GM19455 (cell line): Measurements from ENCODE around the gene CSNK1G2.

ENCODE experiments used
- ATAC-seq: cut with Tn5 transposase; IDR thresholded peaks from one replicate; pipeline ENCODE4 v1.9.1; 2021; ENCODE audit not compliant: unreplicated experiment

The CSNK1G2 gene

DNA sequence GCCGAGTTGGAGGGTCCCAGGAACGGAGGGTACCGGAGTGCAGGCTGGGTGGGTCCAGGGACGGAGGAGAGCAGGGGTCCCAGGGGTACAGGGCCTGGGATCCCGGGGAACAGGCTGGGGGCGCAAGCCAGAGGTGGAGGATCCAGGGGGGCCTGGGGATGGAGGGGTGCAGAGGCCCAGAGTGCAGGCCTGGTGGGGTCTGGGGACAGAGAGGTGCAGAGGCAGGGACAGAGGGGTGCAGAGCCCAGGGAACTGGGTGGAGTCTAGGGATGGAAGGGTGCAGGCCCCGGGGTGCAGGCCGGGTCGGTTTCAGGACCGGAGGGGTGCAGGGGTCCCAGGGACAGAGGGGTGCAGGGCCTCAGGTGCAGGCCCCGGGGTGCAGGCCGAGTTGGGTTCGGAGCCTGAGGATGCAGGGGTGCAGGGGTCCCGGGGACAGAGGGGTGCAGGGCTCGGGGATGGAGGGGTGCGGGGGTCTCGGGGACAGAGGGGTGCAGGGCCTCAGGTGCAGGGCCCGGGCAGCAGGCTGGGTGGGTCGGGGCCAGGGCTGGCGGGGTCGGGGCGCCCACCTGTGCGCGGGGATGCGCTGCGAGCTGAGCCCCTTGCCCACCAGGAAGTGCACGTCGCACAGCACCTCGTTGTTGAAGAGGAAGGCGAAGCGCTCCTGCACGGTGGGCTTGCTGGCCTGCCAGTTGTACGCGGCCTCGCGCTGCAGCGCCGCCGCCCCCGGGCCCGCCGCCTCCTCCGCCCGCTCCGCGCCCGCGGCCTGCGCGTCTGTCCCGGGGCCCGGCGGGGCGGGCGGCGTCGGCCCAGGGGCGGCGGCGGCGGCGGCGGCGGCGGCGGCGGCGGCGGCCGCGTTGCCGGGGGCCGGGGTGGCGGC is 74.0 kb downstream of the CSNK1G2 start:
- ATAC-seq = no peak

GRCh38 chr19:2015608-2015950 is 74.6 kb downstream of the CSNK1G2 start, which contains the start of gene BTBD2:
Gene BTBD2, minus strand, starts transcription at chr19:2015714. Its CDS starts 11 bp downstream, at chr19:2015703.
- no peak for ATAC-seq

DNA sequence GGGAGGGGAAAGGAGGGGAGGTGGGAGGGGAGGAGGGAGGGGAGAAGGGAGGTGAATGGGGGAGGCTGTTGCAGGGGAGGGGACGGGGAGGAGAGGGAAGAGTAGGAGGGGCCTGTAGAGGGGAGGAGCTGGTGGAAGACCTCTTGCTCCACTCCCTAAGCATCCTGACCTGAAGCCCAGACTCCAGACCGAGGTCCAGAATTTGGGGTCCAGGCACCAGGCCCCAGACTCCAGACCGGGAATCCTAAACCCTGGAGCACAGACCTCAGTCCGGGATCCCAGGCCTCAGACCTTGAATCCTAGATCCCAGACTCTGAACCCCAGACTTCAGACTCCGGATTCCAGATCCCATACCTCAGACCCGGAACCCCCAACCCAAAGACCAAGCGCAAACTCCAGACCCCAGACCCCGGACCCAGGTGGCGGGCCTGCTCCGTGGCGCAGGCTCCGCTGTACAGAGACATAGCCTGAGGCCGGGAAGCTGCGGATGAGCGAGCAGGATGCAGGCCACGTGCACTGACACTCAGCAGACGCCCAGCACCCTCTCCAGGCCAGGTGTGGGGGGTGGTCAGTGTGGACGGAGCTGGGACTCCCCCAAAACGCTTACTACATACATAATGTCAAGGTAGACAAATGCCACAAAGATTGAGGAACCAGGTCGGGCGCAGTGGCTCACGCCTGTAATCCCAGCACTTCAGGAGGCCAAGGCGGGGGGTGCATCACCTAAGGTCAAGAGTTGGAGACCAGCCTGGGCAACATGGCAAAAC is 75.3 kb downstream of the CSNK1G2 start:
- ATAC-seq = no peak

- no peak for ATAC-seq
These were observed 77.8 kb downstream of the CSNK1G2 start for GRCh38 chr19:2018752-2019151.

- no peak for ATAC-seq
These were observed 80.6 kb downstream of the CSNK1G2 start for GRCh38 chr19:2021453-2022140.

GRCh38 chr19:2022289-2022688 is 81.3 kb downstream of the CSNK1G2 start:
- no peak for ATAC-seq

DNA sequence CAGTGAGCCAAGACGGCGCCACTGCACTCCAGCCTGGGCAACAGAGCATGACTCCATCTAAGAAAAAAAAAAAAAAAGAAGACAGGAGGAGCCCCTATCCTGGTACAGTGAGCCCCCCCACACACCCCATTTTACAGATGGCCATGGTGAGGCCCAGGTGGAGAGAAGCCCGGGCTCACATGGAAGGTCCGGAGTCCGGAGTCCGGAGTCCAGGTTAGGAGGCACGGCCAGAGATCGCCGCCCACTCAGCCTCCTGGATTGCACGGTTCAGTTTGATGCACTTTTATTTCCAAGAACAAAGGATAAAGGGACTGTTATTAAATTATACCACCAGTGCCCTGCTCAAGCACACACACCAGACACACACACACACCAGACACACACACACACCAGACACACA is 85.8 kb downstream of the CSNK1G2 start:
- ATAC-seq = no peak

DNA sequence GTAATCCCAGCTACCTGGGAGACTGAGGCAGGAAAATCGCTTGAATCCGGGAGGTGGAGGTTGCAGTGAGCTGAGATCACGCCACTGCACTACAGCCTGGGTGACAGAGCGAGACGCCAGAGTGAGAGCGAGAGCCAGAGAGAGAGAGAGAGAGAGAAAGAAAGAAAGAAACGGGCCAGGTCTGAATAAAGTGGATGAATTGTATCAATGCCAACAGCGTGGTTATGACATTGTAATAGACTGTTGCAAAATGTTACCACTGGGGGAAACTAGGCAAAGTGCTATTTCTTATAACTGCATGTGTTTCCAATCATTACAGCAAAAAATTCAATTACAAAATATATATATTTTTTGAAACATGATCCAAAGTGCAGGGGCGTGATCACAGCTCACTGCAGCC is 86.4 kb downstream of the CSNK1G2 start:
- no peak for ATAC-seq
